ENCODE data around the gene SOX14.

- TF ChIP-seq, protein P1, sequence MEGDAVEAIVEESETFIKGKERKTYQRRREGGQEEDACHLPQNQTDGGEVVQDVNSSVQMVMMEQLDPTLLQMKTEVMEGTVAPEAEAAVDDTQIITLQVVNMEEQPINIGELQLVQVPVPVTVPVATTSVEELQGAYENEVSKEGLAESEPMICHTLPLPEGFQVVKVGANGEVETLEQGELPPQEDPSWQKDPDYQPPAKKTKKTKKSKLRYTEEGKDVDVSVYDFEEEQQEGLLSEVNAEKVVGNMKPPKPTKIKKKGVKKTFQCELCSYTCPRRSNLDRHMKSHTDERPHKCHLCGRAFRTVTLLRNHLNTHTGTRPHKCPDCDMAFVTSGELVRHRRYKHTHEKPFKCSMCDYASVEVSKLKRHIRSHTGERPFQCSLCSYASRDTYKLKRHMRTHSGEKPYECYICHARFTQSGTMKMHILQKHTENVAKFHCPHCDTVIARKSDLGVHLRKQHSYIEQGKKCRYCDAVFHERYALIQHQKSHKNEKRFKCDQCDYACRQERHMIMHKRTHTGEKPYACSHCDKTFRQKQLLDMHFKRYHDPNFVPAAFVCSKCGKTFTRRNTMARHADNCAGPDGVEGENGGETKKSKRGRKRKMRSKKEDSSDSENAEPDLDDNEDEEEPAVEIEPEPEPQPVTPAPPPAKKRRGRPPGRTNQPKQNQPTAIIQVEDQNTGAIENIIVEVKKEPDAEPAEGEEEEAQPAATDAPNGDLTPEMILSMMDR (IDR thresholded peaks at IDR 0.05), result no peak
- TF ChIP-seq POLR2A (IDR thresholded peaks at IDR 0.05), result no peak
Observed at GRCh38 chr3:137771401-137772213, 7.5 kb downstream of the SOX14 start.

Data from thyroid gland (tissue), 4 donors.